ENCODE data around the gene STAU1. TPM values are rescaled to one million over a fixed set of nuclear protein-coding genes. Genes with fewer than 3 reads are reported as not detected.
"Not testable (repeated sequence)": the region's sequence is repeated elsewhere in the genome, so short reads cannot be mapped to it uniquely, and the experiment has no call there.

STAU1 gene
- total RNA-seq, 1 donor from 2014 or later = 39.3 TPM

DNA sequence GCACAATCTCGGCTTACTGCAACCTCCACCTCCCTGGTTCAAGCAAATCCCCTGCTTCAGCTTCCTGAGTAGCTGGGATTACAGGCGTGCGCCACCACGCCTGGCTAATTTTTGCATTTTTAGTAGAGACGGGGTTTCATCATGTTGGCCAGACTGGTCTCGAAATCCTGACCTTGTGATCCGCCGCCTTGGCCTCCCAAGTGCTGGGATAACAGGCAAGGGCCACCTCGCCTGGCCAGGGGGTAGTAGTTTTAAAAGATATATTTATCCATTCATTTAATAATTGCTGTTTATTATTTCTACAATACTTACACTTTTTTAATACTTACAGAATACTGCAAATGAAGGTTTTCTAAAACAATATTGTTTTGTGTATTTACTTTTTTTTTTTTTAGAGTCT lies 15.6 kb upstream of the STAU1 start:
- TF ChIP-seq, protein P1, sequence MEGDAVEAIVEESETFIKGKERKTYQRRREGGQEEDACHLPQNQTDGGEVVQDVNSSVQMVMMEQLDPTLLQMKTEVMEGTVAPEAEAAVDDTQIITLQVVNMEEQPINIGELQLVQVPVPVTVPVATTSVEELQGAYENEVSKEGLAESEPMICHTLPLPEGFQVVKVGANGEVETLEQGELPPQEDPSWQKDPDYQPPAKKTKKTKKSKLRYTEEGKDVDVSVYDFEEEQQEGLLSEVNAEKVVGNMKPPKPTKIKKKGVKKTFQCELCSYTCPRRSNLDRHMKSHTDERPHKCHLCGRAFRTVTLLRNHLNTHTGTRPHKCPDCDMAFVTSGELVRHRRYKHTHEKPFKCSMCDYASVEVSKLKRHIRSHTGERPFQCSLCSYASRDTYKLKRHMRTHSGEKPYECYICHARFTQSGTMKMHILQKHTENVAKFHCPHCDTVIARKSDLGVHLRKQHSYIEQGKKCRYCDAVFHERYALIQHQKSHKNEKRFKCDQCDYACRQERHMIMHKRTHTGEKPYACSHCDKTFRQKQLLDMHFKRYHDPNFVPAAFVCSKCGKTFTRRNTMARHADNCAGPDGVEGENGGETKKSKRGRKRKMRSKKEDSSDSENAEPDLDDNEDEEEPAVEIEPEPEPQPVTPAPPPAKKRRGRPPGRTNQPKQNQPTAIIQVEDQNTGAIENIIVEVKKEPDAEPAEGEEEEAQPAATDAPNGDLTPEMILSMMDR (IDR thresholded peaks at IDR 0.05) = no peak
- H3K4me3 Mint-ChIP-seq = no peak overlapping the region
- intact Hi-C loops (cut with micrococcal nuclease) = loop anchor here (10.0 kb wide), 1 partner anchor 489 kb away; no protein-coding TSS in a partner anchor

DNA sequence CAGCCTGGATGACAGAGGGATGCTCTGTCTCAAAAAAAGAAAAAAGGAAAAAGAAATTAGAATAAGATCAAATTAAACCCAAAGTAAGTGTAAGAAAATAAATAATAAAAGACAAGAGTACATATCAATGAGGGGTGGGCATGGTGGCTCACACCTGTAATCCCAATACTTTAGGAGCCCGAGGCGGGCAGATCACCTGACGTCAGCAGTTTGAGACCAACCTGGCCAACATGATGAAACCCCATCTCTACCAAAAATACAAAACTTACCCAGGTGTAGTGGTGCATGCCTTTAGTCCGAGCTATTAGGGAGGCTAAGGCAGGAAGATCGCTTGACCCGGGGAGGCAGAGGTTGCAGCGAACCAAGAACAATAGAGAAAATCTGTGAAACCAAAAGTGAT lies 14.9 kb upstream of the STAU1 start:
- Mint-ChIP-seq H3K4me3 (no peak overlapping the region), H3K27ac (no peak overlapping the region), H3K9me3 (no peaks in the 10 kb centered on the region), H3K36me3 (ENCODE audit: low read depth) (no peaks in the 10 kb centered on the region), H3K4me1 (no peaks in the 10 kb centered on the region), H3K27me3 (no peaks in the 10 kb centered on the region)
- intact Hi-C loops (cut with micrococcal nuclease) = loop anchor here (10.0 kb wide), 1 partner anchor 488 kb away; no protein-coding TSS in a partner anchor
- DNase-seq = no peak
- TF ChIP-seq, protein P1 (IDR thresholded peaks at IDR 0.05) = no peak
- no peak for ATAC-seq (ENCODE audit: low read depth)
- POLR2A ChIA-PET = no interaction called here
- CTCF ChIA-PET = no interaction called here

More for the DNA sequence above, 15.6 kb upstream of the STAU1 start:
- Mint-ChIP-seq H3K9me3 (no peaks in the 10 kb centered on the region), H3K4me1 (no peaks in the 10 kb centered on the region), H3K27me3 (no peaks in the 10 kb centered on the region), H3K36me3 (ENCODE audit: low read depth) (no peaks in the 10 kb centered on the region), H3K27ac (no peak overlapping the region)
- CTCF ChIA-PET = no interaction called here
- no peak for DNase-seq
- POLR2A ChIA-PET = no interaction called here
- ATAC-seq (ENCODE audit: low read depth) = no peak

DNA sequence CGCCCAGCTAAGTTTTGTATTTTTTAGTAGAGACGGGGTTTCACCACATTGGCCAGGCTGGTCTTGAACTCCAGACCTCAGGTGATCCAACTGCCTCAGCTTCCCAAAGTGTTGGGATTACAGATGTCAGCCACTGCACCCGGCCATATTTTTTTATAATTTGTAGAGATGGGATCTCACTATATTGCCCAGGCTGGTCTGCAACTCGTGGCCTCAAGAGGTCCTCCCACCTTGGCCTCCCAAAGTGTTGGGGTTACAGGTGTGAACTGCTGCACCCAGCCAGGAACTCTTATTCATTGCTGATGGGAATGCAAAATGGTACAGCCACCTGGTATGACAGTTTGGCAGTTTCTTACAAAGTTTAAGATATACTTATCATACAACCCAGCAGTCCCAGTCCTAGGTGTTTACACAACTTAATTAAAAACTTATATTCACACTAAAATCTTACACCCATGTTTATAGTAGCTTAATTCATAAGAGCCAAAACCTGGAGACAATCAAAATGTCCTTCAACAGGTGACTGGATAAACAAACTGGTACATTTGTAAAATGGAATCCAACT lies 11.7 kb upstream of the STAU1 start:
- H3K4me1 Mint-ChIP-seq = no peaks in the 10 kb centered on the region
- ATAC-seq (ENCODE audit: low read depth) = no peak

DNA sequence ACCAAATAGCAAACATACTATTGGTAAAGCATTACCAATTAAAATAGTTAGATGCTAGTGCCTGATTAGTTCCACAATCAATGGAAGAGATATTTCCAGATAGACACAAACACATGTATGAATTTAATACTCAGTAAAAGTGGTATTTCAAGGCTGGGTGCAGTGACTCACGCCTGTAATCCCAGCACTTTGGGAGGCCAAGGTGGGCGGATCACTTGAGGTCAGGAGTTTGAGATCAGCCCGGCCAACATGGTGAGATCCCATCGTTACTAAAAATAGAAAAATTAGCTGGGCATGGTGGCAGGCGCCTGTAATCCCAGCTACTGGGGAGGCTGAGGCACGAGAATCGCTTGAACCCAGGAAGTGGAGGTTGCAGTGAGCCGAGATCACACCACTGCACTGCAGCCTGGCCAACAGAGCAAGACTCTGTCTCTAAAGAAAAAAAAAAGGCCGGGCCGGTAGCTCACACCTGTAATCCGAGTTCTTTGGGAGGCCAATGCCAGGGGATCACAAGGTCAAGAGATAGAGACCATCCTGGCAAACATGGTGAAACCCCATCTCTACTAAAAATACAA lies 4.9 kb upstream of the STAU1 start:
- H3K4me1 Mint-ChIP-seq; CTCF ChIA-PET; POLR2A ChIA-PET; H3K4me3 Mint-ChIP-seq; H3K27ac Mint-ChIP-seq; intact Hi-C loops (cut with micrococcal nuclease); H3K9me3 Mint-ChIP-seq; ATAC-seq (ENCODE audit: low read depth); H3K27me3 Mint-ChIP-seq; H3K36me3 Mint-ChIP-seq (ENCODE audit: low read depth); DNase-seq: not testable (repeated sequence)

More for the DNA sequence above, 11.7 kb upstream of the STAU1 start:
- Mint-ChIP-seq H3K27ac (no peak overlapping the region), H3K27me3 (no peaks in the 10 kb centered on the region), H3K36me3 (ENCODE audit: low read depth) (no peaks in the 10 kb centered on the region), H3K4me3 (no peak overlapping the region), H3K9me3 (no peaks in the 10 kb centered on the region)
- TF ChIP-seq, protein P1 (IDR thresholded peaks at IDR 0.05) = no peak
- no peak for DNase-seq
- POLR2A ChIA-PET = no interaction called here
- intact Hi-C loops (cut with micrococcal nuclease) = loop anchor here (10.0 kb wide), 1 partner anchor 485 kb away; no protein-coding TSS in a partner anchor
- CTCF ChIA-PET = no interaction called here

DNA sequence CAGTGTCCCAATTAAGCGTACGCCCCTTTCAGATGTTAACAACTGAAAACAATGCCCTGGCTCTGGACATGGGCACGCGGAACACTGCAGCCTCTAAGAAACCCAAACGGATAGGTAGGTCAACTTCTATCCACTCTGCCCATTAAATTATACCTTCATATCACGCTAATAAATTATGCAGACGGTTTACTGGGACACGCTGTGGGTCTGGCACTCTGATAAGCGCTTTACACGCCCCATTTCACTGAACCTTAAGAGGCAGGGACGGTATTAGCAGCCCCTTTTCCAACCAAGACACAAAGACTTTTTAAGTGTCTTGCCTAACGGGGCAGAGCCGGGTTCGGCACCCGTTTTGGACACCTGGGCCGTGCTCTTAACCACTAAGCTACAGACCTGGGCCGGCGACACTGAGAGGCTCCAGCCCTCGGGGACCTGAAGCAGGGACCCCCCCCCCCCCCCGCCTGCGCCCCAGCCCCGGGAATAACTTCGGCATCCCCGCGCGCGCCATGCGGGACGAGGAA lies 744 bp downstream of the STAU1 start:
- Mint-ChIP-seq H3K36me3 (ENCODE audit: low read depth) (peaks cover 15% of the 10 kb centered on the region), H3K27ac (peak overlapping the region; percentile 77), H3K9me3 (no peaks in the 10 kb centered on the region), H3K27me3 (peaks cover 7% of the 10 kb centered on the region), H3K4me3 (peak overlapping the region; percentile 85), H3K4me1 (peaks cover 47% of the 10 kb centered on the region)
- TF ChIP-seq, protein P1 (IDR thresholded peaks at IDR 0.05) = no peak
- no peak for ATAC-seq (ENCODE audit: low read depth)
- intact Hi-C loops (cut with micrococcal nuclease) = loop anchor here (1.0 to 10.0 kb wide), 2 partner anchors 8 to 53 kb away; no protein-coding TSS in a partner anchor
- CTCF ChIA-PET = interaction anchor here (0.6 to 0.9 kb wide), 2 partner anchors 18 to 30 kb away, joined by 3 to 4 read pairs; no protein-coding TSS in a partner anchor
- POLR2A ChIA-PET = interaction anchor here (0.6 to 2.7 kb wide), 6 partner anchors 8 to 960 kb away, joined by 3 to 28 read pairs (median 4); partner anchors contain the start of genes CSE1L and DDX27
- no peak for DNase-seq
